Left cardiac atrium (tissue), 4 donors: ENCODE measurements around the gene UNC5B. TPM values are rescaled to one million over a fixed set of nuclear protein-coding genes. Genes with fewer than 3 reads are reported as not detected.

Experiments
- ATAC-seq, 2 donors: fragments of 200-7000 bp; cut with Tn5 transposase; one replicate each; pipeline ENCODE4 v1.9.1; 2020; ENCODE audit warnings: mild to moderate bottlenecking in 2 of 2, moderate library complexity in 2 of 2
- DNase-seq: peaks from one replicate; pipeline ENCODE4 v3.0.0-alpha.2; 2020
- intact Hi-C, 2 donors: fragments of 100-400 bp; cut with DNase I; formaldehyde crosslinking; loops; one replicate each; pipeline versions ENCODE4 v1.14.1 to v1.15.1; 2022 to 2023
- total RNA-seq, 2 donors: library from RNA; stranded (reverse); fragmentation: NEBNext Ultra II Directional; extraction: Animal tissue kit (Norgen Biotek cat#: 25700); gene quantifications; one replicate each; pipeline ENCODE4 v1.2.1, GENCODE V29; 2021
- donor health status: DM: no; HTN: yes; CAD: no.
- donor health status: DM: no; HTN: yes; CAD: no; lungs with severe emphysema.
- donor health status: DM: yes; HTN: yes; CAD: no.
- donor health status: Dilated cardiomyopathy.

Gene UNC5B
- total RNA-seq, 2 donors from 2014 or later, result 12.4 to 17.7 TPM

DNA sequence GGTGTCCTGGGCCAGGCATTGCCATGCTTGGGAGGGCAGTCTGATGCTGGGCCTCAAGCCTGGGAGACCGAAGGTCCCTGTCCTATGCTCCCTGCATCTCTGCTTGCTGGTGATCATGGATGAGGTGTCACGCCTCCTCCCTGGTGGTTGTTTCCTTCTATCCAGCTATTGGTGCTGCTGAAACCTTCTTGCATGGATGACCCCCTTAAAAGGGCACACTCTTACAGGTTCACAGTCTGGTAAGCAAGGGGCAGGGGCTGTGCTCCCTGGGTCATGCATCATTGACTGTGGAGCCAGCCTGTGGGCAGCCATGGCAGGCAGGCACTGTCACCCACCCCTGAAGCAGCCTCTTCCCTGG lies 69.9 kb downstream of the UNC5B start:
- intact Hi-C loops, result loop anchor here in 1 of 2 donors (5.0 kb wide), 1 partner anchor 375 kb away; no protein-coding TSS in a partner anchor
- no peak for DNase-seq
- no peak for ATAC-seq

DNA sequence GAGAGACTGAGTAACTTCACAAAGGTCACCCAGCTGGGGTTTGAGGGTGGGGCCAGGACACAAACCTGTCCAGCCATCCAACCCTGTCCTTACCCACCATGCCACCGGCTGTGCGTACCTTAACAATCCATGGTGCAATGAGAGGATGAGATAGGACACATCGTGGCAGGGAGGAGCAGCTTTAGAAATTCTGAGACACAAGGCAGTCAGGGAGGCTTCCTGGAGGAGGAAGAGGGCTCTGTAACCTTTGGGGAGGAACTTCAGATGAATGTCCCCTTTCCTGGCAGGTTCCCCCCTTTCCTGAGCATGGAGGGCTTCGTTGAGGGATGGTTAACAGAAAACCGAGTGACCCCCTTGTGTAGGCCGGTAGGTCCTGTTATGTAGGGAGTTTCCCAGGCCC lies 71.0 kb downstream of the UNC5B start:
- intact Hi-C loops, result loop anchor here in 1 of 2 donors (5.0 kb wide), 1 partner anchor 376 kb away; no protein-coding TSS in a partner anchor
- no peak for DNase-seq
- no peak for ATAC-seq

DNA sequence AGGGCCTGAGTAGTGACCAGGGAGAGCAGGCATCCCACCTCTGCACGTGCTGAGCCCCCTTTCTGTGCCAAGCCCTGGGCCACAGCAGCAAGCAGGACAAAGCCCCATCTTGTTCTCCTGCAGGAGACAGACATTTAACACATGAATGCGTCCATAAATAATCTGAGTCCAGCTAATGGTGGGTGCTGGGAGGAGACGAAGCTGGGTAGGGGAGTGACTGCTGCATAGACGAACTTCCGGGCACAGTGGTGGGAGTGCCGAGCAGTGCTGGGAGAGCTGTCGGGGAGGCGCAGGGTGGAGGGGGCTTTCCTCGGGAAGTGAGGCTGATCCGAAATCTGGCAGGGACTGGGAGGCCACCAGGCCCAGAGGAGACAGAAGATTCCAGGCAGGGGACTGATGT lies 71.5 kb downstream of the UNC5B start:
- ATAC-seq (no peak), DNase-seq (no peak)
- intact Hi-C loops, result loop anchor here (2.0 to 5.0 kb wide), 3 partner anchors 357 to 381 kb away; no protein-coding TSS in a partner anchor

DNA sequence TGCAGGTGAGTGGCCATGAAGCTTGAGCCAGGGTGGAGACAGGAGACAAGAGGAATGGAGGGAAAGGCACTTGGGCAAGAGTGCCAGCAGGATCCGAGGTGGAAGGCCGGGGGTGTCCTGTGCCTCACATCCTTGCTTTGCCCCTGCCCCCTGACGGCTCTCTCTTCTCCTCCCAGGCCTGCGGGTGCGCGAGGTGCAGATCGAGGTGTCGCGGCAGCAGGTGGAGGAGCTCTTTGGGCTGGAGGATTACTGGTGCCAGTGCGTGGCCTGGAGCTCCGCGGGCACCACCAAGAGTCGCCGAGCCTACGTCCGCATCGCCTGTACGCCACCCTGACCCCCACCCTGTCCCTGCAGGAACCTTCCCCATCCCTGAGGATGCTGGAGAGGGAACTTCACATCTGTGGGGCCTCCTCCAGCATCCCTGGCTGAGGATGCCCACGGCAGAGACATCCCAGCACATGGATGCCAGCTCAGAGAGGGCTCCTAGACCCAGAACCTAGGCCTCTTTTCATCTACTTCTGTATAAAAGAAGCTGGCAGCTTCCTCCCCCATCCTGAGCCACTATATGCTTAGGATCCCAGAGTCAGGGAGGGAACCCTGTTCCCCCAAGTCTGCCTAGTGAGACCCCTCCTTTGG lies 72.3 kb downstream of the UNC5B start:
- intact Hi-C loops, result loop anchor here (2.0 to 5.0 kb wide), 4 partner anchors 357 to 382 kb away; no protein-coding TSS in a partner anchor
- DNase-seq (no peak), ATAC-seq (no peak)

DNA sequence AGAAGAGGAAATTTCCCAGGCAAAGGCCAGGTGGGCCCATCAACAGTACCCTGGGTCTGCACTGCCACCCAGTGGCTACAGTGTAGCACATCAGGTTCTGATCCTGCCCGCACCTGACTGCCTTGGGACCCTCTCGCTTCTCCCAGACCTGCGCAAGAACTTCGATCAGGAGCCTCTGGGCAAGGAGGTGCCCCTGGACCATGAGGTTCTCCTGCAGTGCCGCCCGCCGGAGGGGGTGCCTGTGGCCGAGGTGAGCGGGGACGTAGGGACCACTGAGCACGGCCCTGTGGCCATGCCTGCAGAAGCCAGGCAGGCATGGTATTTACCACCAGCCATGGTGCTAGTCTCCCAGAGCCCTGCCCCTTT lies 72.8 kb downstream of the UNC5B start:
- ATAC-seq (peak; percentile 61 to 64), DNase-seq (peak; percentile 56)
- intact Hi-C loops, result loop anchor here (2.0 to 5.0 kb wide), 3 partner anchors 358 to 382 kb away; no protein-coding TSS in a partner anchor

DNA sequence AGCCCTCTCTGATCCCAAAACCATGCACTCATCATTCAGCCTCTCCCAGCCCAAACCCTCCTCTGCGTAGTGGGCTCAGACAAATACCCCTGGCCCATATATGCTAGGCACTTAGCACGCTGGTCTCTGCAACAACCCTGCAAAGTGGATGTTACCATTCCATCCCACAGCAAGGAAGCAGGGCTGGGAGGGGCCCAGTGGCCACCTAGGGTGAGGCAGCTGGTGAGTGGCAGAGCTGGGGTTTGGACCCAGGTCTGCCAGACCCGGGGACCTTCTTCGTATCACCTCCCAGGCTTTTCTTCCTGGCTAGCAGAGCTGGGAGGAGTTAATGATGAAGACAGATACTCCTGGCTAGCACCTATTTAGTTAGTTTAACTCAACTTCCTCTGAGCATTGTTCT lies 73.6 kb downstream of the UNC5B start:
- DNase-seq (no peak), ATAC-seq (no peak)
- intact Hi-C loops, result loop anchor here (2.0 to 5.0 kb wide), 3 partner anchors 359 to 383 kb away; no protein-coding TSS in a partner anchor

DNA sequence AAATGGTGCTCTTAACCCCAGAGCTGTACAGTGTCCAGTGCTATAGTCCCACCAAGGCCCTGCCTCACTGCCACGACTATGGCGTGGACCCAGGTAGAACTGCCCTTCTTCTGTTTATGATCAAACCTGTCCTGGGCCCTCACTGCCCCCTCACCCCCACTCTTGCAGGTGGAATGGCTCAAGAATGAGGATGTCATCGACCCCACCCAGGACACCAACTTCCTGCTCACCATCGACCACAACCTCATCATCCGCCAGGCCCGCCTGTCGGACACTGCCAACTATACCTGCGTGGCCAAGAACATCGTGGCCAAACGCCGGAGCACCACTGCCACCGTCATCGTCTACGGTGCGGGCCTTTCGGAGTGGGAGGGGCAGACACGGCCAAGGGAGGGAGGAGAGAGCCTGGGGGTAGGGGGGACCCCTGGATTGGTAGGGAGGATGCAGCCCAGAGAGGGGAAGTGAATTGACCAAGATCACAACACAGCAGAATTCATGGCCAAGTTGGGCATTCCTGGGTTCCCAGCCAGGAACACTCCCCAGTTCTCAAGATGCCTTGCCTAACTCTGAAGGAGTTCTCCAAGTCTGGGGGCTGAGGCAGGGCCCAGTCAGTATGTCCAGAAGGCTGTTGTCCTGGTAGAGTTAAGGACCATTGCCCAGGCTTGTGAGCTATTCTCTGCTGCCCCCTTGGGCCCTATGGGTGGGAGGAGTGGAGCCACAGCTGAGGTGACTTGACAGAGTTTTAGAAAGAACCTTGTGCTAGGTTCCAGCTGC lies 74.3 kb downstream of the UNC5B start:
- no peak for DNase-seq
- intact Hi-C loops, result loop anchor here in 1 of 2 donors (5.0 kb wide), 1 partner anchor 359 kb away; no protein-coding TSS in a partner anchor

DNA sequence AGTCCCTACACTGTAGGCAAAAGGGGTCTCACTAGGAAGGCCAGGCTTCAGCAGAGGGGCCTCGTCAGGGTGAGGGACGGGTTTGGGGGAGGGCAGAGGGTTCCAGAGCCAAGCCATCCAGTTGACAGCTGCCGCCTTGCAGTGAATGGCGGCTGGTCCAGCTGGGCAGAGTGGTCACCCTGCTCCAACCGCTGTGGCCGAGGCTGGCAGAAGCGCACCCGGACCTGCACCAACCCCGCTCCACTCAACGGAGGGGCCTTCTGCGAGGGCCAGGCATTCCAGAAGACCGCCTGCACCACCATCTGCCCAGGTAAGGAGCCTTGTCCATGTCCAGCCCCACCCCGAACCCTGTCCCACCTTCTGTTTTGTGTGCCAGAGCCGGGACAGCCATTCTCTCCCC lies 75.1 kb downstream of the UNC5B start:
- intact Hi-C loops, result loop anchor here in 1 of 2 donors (5.0 kb wide), 1 partner anchor 360 kb away; no protein-coding TSS in a partner anchor
- ATAC-seq (no peak), DNase-seq (no peak)

More for the DNA sequence above, 74.3 kb downstream of the UNC5B start:
- ATAC-seq, result no peak

DNA sequence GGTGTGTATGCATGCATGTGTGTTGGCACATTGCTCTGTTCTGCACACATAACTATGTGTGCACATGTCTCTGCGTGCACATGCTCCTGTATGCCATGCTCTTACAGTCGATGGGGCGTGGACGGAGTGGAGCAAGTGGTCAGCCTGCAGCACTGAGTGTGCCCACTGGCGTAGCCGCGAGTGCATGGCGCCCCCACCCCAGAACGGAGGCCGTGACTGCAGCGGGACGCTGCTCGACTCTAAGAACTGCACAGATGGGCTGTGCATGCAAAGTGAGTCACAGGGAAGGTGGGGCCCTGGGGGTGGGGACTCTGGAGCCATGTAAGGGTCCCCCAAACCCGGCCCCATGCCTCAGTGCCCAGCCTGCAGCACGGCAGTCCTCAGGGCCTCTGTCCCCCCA lies 76.1 kb downstream of the UNC5B start:
- DNase-seq, result no peak
- intact Hi-C loops, result loop anchor here in 1 of 2 donors (5.0 kb wide), 1 partner anchor 361 kb away; no protein-coding TSS in a partner anchor
- ATAC-seq, result no peak

DNA sequence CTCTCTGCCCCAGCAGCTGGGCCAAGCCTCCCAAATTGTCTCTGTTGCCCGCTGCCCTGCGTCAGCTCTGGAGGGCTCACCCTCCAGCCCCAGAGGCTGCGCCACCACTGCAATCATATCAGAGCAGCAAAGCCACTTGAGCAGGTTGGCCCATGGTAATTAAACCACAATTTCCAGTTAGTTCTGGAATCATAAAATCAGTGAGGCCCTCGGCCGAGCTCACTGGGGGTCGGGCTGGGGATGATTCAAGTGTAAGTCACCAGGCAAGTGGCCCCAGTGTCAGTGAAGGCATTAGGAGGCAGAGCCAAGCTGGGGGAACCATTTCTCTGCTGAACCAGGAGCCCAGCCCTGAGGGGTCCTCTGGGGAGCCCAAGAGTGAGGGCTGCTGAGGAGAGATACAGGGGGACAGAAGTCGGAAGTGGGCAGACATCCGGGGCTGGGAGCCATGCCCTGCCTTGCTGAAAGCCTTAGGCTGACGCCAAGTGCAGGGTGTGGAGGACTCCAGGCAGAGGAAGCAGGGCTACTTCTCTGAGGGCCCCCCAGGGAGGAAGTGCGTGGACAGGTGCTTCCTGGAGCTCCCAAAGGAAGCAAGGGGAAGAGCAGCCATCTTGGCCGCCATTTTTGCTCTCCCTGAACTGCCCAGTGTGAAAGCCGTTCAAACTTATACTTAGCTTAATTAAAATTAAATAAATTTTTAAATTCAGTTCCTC lies 77.2 kb downstream of the UNC5B start:
- ATAC-seq (no peak), DNase-seq (no peak)
- intact Hi-C loops, result loop anchor here in 1 of 2 donors (5.0 kb wide), 1 partner anchor 362 kb away; no protein-coding TSS in a partner anchor

DNA sequence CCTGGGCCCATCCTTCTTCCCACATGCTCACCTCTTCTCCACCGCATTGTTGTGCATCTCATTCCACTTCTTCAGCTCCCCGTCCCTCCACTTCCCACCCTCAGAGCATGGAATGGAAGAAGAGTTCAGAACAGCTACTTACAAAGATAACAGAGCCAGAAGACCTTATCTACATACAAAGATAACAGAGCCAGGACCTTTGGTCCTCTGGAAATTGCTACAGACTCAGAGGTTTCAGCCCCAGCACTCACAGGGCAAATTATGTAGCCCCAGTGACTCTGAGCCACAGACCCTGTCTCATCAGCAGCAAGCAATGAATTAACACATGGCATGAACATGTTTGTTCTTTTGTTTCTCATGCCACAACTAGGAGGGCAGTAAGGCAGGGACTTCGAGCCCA lies 78.0 kb downstream of the UNC5B start:
- intact Hi-C loops, result no loop called here

DNA sequence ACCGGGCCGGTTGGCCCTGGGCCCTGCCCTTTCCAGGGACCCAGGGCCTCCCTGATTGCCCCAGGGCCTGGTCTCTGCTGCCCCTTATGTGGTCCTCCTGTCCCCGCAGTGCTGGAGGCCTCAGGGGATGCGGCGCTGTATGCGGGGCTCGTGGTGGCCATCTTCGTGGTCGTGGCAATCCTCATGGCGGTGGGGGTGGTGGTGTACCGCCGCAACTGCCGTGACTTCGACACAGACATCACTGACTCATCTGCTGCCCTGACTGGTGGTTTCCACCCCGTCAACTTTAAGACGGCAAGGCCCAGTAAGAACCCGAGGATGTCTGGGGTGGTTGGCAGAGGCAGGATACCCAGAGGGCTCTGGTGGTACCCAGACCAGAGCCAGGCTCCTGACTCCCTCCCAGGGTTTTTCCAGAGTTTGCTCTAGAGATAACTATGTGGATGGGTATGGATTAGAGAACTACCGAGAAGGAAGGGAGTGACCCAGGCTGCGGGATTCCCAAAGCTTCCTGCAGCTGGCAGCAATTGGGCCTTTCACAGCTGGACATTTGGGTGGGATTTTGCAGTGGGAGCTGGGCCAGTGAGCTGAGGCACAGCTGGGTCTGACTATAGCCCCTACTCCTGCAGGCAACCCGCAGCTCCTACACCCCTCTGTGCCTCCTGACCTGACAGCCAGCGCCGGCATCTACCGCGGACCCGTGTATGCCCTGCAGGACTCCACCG lies 78.6 kb downstream of the UNC5B start:
- no peak for DNase-seq
- no peak for ATAC-seq
- intact Hi-C loops, result no loop called here

More for the DNA sequence above, 78.0 kb downstream of the UNC5B start:
- DNase-seq, result no peak
- no peak for ATAC-seq

DNA sequence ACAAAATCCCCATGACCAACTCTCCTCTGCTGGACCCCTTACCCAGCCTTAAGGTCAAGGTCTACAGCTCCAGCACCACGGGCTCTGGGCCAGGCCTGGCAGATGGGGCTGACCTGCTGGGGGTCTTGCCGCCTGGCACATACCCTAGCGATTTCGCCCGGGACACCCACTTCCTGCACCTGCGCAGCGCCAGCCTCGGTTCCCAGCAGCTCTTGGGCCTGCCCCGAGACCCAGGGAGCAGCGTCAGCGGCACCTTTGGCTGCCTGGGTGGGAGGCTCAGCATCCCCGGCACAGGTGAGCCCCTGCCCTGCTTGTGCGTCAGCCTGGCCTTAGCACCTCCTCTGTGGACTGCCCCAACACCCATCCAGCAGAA lies 79.1 kb downstream of the UNC5B start:
- ATAC-seq, result no peak
- DNase-seq, result no peak
- intact Hi-C loops, result no loop called here

DNA sequence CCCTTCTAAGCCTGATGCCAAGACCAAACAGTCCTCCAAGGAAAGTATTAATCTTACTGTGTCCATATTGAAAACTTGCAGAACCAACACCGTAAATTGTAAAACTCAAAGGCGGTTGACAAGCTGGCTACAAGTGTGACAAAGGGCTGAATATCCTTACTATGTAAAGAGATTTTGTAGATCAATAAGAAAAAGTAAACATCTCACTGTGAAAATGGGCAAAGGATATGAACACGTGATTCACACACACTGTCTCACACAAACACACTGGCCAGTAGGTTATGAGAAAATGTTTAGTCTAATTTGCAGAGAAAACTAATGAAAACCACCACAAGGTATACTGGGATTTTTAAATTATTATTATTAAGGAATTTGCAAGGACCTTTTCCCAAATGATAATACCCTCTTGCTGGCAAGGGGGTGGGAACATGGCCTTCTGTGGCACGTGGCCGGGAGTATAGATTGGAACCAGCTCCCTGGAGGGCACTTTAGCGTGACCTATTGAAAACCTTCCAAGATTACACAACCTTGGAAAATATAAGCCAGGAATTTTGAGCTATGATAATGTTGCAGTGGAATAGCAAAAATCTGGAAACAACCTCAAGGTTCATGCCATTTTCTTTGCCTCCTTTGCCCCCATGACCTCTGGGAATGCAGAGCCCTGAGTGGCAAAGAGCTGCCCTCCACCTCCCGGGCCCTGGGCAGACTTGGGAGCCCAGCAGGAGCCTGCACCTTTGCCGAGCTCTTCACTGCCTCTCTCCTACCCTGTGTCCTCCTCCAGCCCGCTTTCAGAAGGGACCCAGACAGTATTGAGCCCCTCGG lies 80.5 kb downstream of the UNC5B start:
- intact Hi-C loops, result no loop called here
- no peak for DNase-seq
- ATAC-seq, result no peak

DNA sequence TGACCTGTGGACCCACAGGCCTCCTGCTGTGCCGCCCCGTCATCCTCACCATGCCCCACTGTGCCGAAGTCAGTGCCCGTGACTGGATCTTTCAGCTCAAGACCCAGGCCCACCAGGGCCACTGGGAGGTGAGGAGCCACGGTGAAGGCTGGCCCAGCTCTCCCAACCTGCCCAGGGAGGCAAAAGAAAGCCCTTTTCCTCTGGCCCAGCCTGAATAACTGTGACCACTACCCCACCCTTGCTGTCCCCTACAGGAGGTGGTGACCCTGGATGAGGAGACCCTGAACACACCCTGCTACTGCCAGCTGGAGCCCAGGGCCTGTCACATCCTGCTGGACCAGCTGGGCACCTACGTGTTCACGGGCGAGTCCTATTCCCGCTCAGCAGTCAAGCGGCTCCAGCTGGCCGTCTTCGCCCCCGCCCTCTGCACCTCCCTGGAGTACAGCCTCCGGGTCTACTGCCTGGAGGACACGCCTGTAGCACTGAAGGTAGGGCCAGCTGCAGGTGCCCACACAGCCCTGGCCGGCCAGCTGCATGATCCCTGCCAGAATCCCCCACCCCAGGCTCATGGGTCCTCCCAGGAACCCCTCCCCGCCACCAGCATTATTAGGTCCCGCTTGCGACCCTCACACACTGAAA lies 81.2 kb downstream of the UNC5B start:
- intact Hi-C loops, result no loop called here
- ATAC-seq, result peak in 1 of 2 donors; percentile 42
- DNase-seq, result no peak

DNA sequence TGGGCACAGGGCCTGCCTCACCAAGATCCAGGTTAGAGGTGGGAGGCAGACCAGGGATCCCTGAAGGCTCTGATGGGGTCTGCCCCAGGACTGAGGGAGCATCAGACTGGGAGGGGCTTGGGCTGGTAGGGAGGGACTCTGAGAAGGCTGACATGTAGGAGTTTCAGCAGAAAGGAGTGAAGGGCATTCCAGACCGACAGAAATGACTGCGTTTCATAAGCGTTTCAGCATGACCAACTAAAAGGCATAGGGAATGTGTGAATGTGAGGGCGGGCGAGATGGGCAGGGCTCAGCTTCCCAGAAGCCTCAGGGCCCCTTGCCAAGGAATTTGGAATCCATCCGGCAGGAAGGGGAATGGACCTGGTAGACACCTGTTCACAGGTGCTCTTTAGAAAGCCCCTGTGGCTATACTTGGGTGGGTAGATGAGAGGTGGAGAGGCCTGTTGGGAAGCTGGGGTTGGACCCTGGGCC lies 81.8 kb downstream of the UNC5B start:
- DNase-seq, result no peak
- intact Hi-C loops, result no loop called here
- peak in 1 of 2 donors; percentile 65 for ATAC-seq

DNA sequence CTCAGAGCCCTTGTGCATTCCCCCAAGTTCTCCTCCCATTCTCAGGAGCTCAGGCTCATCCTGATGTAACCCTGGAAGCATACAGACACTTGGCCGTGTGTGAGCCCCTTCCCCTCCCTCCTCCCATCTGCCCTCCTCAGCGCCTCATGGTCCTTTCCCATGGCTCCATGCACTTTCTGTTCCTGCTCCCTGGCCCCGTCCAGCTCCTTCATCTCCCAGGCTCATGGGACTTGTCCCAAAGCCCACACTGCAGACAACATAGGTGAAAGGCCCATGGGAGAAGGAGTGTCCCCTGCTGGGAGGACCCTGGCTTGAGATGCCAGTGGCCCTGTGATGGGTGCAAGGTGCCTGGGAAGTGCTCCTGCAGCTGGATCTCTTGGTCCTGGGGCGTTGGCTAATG lies 82.5 kb downstream of the UNC5B start:
- no peak for ATAC-seq
- DNase-seq, result no peak
- intact Hi-C loops, result no loop called here

DNA sequence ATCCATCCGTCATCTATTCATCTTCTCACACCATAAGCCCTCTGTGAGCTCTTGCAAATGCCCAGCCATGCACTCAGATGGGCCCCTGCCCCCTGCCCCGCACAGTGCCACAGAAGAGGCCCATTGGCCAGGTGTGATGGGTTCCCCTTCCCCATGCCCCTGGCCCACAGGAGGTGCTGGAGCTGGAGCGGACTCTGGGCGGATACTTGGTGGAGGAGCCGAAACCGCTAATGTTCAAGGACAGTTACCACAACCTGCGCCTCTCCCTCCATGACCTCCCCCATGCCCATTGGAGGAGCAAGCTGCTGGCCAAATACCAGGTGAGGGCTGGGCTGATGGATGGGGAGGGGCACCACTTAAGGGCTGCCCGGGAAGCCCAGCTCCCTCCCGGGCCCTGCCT lies 83.3 kb downstream of the UNC5B start:
- intact Hi-C loops, result no loop called here
- DNase-seq (no peak), ATAC-seq (no peak)
